ENCODE measurements around the gene HRNR.
"Not testable (repeated sequence)": the region's sequence is repeated elsewhere in the genome, so short reads cannot be mapped to it uniquely, and the experiment has no call there.

Gene HRNR

GRCh38 chr1:152224093-152224492 lies at the start of gene HRNR:
Gene HRNR (minus strand): TSS chr1:152224193. CDS start chr1:152223253, 940 bp downstream.
- no peak for TF ChIP-seq POLR2A (IDR thresholded peaks at IDR 0.05; ENCODE audit: low read length)
- TF ChIP-seq GATA1 (IDR thresholded peaks at IDR 0.05; ENCODE audit: low read depth, low read length), result no peak
- DNase-seq, result no peak

- DNase-seq, result not testable (repeated sequence)
These were observed 32.4 kb upstream of the HRNR start for GRCh38 chr1:152256394-152256793.

- DNase-seq, result no peak
- no peak for TF ChIP-seq POLR2A (IDR thresholded peaks at IDR 0.05; ENCODE audit: low read length)
- TF ChIP-seq GATA1 (IDR thresholded peaks at IDR 0.05; ENCODE audit: low read depth, low read length), result no peak
These were observed 28.2 kb upstream of the HRNR start for GRCh38 chr1:152252157-152252556.

GRCh38 chr1:152251391-152251790 lies 27.4 kb upstream of the HRNR start:
- no peak for DNase-seq
- no peak for TF ChIP-seq POLR2A (IDR thresholded peaks at IDR 0.05; ENCODE audit: low read length)
- no peak for TF ChIP-seq GATA1 (IDR thresholded peaks at IDR 0.05; ENCODE audit: low read depth, low read length)

- DNase-seq, result no peak
- TF ChIP-seq GATA1 (IDR thresholded peaks at IDR 0.05; ENCODE audit: low read depth, low read length) (no peak), POLR2A (IDR thresholded peaks at IDR 0.05; ENCODE audit: low read length) (no peak)
These were observed 23.3 kb upstream of the HRNR start for GRCh38 chr1:152247316-152247715.

- DNase-seq, result no peak
- TF ChIP-seq POLR2A (IDR thresholded peaks at IDR 0.05; ENCODE audit: low read length), result no peak
- no peak for TF ChIP-seq GATA1 (IDR thresholded peaks at IDR 0.05; ENCODE audit: low read depth, low read length)
These were observed 20.7 kb upstream of the HRNR start for GRCh38 chr1:152244576-152245273.

- no peak for DNase-seq
- no peak for TF ChIP-seq POLR2A (IDR thresholded peaks at IDR 0.05; ENCODE audit: low read length)
These were observed 13.1 kb upstream of the HRNR start for GRCh38 chr1:152237093-152237492.

GRCh38 chr1:152228831-152229230 lies 4.8 kb upstream of the HRNR start:
- no peak for DNase-seq
- TF ChIP-seq GATA1 (IDR thresholded peaks at IDR 0.05; ENCODE audit: low read depth, low read length) (no peak), POLR2A (IDR thresholded peaks at IDR 0.05; ENCODE audit: low read length) (no peak)

- TF ChIP-seq POLR2A (IDR thresholded peaks at IDR 0.05; ENCODE audit: low read length) (no peak), GATA1 (IDR thresholded peaks at IDR 0.05; ENCODE audit: low read depth, low read length) (no peak)
- no peak for DNase-seq
These were observed 3.4 kb upstream of the HRNR start for GRCh38 chr1:152227310-152227928.

GRCh38 chr1:152225678-152226077 lies 1.7 kb upstream of the HRNR start:
- TF ChIP-seq GATA1 (IDR thresholded peaks at IDR 0.05; ENCODE audit: low read depth, low read length) (no peak), POLR2A (IDR thresholded peaks at IDR 0.05; ENCODE audit: low read length) (no peak)
- no peak for DNase-seq

GRCh38 chr1:152220166-152221163 lies 3.5 kb downstream of the HRNR start:
- no peak for DNase-seq
- TF ChIP-seq POLR2A (IDR thresholded peaks at IDR 0.05; ENCODE audit: low read length) (no peak), GATA1 (IDR thresholded peaks at IDR 0.05; ENCODE audit: low read depth, low read length) (no peak)

- DNase-seq, result not testable (repeated sequence)
These were observed 4.6 kb downstream of the HRNR start for GRCh38 chr1:152219438-152219837.

- no peak for TF ChIP-seq GATA1 (IDR thresholded peaks at IDR 0.05; ENCODE audit: low read depth, low read length)
- TF ChIP-seq POLR2A (IDR thresholded peaks at IDR 0.05; ENCODE audit: low read length), result no peak
- DNase-seq, result no peak
These were observed 5.1 kb downstream of the HRNR start for GRCh38 chr1:152218762-152219436.

GRCh38 chr1:152215604-152216003 lies 8.4 kb downstream of the HRNR start:
- peak in 1 of 2 experiments; percentile 6 for DNase-seq

- DNase-seq, result not testable (repeated sequence)
These were observed 9.1 kb downstream of the HRNR start for GRCh38 chr1:152214911-152215310.
